Activated CD4-positive, CD25-positive, alpha-beta regulatory T cell treated with anti-CD3 and anti-CD28 coated beads, Interleukin-2, amount 50 U/mL, for 16 hours (primary cell): ENCODE data around the gene DIPK1A.
A peak's percentile ranks its signal among the peaks of the same experiment; 100 is the strongest.

Source experiments
- DNase-seq: peaks from one replicate; pipeline ENCODE4 v3.0.0-alpha.2; 2020; ENCODE audit warnings: low read depth, low spot score

Gene DIPK1A

DNA sequence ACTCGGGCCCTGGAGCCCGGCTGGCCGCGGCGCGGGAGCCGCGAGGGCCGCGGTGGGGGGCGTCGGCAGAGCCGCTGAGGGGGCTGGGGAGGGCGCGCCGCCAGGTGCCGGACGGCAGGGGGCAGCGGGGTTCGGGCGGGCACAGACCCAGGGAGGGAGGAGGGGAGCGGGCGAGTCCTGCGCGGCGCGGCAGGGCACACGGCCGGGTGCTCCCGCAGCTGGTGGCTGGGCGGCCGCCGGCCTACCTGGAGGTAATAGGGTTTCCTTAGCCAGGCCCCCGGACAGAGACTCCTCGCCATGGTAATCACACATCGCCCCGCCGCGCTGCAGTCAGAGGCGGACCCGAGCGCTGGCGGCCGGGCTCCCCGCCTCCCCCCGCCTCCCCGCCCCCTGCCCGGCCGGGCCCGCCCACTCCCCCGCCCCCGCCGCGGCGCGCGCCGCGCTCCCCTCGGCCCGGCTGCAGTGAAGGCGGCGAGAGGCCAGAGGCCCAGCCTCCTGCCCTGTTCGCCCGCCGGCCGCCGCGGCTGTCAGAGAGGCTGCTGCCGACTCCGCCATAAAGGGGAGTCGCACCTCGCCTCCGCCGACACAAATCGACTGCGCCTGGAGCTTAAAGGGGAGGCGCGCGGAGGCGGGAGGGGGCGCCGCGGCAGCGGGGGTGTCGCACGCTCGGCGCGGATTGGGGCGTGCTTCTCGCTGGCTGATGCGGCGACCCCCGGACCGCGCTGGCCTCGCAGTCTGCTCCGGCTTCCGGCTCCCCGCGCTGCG is at the start of gene DIPK1A:
Gene DIPK1A, minus strand, starts transcription at position 332 of the 765 bp plus-strand sequence. Its CDS starts 33 bp downstream, at position 299.
- DNase-seq = peak; percentile 55

DNA sequence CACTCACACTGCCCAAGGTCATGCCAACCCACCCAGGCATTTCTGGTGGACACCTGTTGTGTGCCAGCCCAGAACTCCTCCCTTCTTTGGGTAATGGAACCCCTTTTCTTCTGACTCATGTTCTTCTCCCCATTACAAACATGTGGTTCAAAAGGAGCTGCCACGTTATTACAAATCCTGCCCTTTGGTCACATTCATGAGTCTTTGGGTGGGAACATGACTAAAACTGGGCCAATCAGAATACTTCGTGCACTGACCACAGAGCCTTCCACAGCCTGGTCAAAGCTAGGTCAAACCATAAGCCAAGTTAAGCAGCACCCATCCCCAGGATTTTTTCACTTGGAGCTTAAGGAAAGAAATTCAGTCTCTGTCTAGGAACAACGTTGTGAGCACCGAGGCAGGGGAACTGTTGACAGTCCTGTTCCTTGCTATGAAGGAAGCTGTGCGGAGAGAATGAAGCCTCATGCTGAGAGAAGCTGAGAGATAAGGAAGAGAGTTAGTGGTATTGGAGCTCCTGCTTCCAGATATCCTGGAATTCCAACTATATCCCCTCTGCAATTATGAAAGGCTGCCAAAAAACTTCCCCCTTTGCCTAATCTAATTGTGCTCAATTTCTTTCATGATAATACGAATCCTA is 46.8 kb upstream of the DIPK1A start:
- DNase-seq = no peak

DNA sequence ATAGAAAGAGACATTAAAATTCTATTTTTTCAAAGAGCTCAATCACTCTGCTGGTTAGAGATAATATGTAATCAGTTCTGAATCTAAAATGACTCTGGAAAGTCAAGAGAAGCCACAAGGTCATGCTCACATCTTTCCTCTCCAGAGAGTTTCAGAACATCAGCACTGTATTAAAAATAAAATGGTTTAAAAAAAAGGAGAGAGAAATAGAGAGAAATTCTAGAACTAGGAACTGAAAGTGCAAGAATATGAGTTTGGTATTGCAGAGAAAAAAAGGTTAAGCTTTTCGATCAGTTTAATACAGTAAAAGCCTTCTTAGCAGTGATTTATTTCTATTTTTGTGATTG is 44.0 kb upstream of the DIPK1A start:
- no peak for DNase-seq

DNA sequence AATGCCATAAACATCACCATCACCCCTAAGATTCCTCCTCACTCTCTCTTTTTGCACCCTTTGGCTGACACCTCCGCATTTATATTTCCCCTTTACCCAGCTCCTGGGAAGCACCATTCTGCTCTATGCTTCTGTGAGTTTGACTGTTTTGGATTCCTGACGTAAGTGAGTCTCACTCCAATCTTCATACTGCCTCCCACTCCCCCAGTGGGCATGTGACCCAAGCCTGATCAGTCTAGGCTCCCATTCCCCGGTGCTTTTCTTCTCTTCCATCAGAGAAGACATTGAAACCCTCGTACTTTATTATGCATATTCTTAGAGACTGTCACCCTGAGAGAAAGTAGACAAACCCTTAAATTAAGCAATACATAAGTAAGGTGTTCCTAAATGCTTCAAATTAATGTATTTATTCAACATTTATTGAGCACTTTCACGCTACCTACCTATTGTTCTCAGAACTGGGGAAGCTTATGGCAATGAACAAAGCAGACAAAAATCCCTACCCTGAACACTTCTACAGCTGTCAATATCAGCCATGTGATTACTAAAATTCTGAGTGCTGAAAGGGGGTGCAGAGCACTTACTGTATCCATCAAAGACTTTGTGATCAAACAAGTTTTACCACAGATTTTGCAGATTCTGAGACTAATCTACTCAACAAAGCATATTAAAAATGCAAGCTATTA is 43.4 kb upstream of the DIPK1A start:
- no peak for DNase-seq

DNA sequence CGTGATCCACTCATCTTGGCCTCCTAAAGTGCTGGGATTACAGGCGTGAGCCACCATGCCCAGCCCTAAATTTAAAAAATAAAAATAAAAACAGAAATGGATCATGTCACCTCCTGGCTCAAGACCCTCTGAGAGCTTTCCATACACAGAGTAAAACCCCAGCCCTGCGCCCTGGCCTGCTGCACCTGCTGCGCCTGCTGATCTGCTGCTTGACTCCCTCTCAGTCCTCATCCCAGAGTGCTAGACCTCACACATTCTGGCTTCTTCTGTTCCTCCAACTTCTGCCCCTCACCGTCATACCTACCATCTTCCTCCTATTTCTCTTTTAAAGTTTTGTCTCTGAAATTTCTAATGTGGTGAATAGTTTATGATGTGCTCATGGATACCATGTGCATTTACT is 42.7 kb upstream of the DIPK1A start:
- DNase-seq = no peak

DNA sequence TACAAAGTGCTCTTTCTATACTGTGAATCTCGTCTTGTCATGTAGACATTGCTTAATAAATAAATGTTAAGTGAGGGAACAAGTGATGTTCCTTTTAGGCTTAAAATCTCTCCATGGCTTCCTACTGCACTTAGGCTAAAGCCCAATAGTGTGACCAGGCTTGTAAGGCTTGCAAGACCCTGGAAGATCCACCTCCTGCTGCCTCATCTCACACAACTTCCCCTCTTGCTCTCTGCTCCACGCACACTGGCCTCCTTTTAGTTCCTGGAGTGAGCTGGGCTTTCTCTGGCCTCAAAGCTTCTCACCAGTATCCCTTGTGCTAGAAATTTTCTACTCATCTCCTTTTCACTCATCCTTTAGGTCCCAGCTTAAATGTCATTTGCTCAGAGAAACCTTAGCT is 41.5 kb upstream of the DIPK1A start:
- DNase-seq = no peak

DNA sequence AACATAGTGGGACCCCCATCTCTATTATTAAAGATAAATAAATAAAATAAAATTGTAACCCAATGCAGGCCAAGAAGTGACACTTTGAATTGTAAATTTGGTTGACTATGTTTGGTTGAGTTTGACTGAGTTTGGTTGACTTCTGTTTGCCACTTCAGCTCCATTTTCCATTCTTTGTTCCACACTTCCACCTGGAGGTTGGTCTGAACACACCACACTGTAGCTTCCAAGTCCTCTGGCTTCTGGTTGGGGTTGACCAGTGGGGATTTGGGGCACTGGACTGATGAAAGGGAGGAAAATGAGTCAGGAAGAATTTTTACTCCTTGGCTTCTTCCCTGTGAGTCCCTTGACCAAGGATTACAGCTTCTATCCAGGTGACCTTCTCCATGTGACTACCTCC is 40.6 kb upstream of the DIPK1A start:
- no peak for DNase-seq

DNA sequence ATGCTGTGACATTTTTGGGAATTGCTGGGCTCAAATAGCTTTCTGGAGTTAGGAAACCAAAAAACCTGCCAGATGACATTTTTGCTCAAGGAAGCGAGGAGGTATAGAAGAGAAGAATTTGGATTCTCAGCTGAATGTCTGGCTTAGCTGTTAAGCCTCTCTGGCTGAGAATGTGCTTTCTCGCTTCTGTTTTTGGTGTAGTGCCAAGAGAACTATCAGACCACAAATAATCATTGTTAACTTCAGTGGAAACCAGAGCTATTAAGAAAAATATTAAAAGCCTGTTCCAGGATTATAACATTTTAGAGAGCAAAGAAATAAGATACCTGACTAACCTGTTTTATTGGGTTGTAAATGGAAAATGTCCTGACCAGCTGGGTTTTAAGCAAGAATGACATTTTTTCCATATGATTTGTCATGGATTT is 39.5 kb upstream of the DIPK1A start:
- no peak for DNase-seq

DNA sequence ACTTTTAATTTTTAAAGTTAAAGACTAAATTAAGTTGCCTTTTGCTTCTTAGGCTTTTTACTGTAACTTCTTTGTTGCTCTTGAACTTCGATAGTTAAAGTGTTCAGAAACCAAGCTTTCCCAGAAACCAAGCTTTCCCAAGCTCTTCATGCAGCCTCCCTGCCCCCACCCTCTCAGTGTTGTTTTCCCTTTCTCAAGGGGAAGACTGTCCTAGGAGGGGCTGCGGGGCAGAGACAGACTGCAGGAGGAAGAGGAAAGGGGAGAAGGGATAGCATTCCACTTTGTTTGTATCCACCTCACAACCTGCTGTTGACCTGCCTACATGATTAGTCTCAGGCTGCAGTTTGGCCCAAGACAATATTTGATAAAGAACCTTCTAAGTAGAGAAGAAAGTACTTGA is 39.0 kb upstream of the DIPK1A start:
- DNase-seq = no peak

DNA sequence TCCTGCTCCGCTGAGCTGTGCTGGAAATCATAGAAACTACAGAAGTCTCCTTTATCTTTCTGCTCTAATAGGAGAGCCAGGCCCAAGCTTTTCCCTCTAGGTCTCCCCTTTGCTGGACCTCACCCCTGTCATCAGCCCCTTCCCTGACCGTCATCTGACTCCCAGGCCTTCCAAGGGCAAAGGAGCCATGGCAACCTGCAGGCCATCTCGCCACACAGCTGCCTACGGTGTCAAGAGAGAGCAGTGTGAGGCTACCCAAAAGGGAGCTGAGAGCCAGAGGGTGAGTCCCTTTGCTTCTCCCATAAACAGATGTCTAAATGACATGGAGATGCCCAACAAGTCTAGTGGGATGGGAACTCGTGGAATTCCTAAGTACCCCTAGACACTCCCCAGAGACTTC is 37.6 kb upstream of the DIPK1A start:
- no peak for DNase-seq

DNA sequence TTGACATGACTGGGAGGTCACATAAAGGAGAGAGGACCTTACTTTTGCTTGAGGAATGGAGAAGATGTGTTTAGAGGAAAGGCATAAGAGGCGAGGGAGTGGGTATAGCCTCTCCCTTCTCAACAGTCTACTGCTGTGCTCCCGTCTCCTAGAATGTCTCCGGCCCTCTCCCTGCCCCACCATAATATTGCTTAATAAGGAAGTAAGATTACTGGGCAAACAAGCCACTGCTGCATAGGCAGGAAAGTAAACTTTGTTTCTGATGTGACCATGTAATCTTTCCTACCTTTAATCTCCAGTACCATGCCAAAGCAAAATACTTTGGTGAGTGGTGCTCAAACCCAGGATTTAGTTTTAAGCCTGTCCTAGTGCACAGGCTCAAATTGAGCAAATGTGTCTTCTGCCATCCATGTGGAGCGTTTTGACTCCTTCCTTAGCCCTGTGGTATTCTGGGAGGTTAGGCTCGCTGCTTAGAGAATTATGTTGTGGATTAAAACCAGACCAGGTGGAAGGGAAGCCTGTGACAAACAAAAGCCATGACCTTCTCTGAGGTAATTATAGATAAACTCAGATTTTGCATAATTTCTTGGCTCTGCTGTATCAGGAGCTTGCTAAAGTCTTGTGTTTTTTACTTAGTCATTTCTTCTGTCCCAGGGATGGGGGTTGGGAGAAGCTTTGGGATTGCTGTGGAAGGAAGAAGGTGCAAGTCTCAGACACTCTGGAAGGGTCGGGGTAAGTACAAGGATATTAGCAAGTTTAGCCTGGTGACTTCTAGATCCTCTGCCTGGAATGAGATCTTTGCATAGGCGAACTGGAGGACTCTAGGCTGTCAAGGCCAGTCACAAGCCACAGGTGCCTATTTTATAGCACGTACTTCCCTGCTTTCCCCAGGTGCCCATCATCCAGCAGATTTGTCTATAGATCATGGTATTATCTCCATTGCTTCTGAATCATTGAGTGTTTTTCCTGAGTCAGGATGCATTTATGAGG is 34.5 kb upstream of the DIPK1A start:
- no peak for DNase-seq

DNA sequence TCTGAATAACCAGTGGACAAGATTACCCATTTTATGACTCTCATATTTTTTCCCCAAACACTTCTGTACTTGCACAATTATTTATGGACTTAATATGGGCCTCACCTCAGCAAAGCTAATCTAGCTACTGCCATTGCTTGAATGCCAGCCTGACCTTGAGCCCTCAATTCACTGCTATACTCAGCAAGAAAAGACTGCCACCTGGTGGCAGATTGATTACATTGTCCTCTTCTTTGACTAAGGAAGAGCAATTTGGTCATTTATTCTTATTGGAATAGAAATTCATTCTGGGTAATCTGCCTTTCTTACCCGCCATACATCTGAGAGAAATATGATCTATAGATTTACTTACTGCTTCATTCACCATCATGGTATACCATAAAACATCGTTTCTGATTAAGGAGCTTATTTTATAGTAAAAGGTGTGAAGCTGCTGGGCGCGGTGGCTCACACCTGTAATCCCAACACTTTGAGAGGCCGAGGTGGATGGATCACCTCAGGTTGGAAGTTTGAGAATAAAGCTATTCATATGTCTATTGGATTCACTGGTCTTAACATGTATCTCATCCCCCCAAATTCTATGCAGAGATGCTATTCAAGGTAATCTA is 32.9 kb upstream of the DIPK1A start:
- DNase-seq = peak; percentile 73

DNA sequence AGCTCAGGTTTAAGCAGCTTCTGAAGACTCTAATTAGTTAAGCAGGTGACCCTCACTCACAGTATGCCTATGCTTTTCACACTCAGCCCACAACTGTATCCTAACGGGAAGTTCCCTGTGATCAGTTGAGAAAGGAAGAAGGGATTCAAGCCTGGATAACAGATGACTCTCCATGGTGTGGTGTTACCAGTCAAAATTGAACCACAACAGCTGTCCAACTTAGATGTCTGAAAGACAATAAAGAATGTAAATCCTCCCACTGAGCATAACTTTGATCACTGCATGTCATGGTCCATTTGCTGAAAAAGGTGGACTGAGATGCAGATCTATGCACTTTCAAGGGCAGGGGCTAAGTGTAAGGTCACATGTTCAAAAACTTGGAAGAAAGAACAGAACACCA is 32.3 kb upstream of the DIPK1A start:
- DNase-seq = no peak

DNA sequence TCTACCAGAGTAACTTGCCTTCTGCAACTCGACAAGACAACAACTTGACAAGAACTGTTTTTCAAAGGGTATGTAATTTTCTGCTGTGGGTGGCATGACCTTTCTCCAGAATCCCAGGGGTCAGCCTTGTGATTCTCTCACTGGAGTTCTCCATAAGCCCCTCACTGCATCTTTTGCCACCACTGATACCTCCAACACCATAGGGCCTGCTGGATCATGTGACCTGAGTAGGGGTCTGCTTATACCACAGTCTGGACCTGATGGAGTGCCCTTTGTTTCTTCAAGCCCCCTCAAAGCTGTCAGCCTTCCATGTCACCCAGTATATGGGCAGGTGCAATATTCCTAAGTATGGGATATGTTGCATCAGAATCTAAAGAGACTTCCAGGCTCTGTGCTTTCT is 31.6 kb upstream of the DIPK1A start:
- DNase-seq = no peak

DNA sequence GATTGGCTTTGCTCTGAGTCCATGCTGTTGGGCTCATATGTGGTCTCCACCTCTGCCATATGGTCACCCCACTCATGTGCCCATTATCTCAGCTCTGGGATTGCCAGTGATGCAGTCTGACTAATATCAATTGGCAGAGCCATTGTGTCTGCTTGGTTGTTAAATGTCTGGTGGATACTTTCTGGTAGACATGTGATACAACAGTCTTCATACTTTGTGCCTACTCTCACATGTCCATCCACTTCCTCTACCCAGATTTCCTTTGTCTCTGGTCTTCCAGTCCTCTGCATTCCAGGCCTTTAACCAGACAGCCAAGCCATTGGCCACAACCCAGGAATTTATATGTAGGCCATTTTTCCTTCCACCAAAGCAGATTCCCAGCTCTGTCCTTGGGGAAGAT is 30.8 kb upstream of the DIPK1A start:
- no peak for DNase-seq

DNA sequence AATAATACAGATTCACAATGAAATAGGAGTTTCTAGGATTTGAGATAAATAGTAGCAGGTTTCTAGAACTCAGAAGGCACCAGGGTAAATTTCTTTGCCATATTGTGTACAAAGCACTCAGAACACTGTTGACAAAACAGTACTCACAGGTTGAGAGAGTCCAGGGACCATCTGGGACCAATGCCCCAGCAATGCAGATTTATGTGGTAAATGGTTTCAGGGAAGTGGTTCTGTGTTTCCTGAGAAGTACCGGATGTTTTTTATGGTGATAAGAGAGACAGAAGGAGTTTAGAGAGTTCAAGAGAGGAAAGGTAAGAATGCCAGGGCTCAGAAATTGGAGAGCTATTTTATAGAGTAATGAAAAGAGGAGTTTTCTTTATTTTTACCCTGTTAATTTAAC is 29.6 kb upstream of the DIPK1A start:
- no peak for DNase-seq

DNA sequence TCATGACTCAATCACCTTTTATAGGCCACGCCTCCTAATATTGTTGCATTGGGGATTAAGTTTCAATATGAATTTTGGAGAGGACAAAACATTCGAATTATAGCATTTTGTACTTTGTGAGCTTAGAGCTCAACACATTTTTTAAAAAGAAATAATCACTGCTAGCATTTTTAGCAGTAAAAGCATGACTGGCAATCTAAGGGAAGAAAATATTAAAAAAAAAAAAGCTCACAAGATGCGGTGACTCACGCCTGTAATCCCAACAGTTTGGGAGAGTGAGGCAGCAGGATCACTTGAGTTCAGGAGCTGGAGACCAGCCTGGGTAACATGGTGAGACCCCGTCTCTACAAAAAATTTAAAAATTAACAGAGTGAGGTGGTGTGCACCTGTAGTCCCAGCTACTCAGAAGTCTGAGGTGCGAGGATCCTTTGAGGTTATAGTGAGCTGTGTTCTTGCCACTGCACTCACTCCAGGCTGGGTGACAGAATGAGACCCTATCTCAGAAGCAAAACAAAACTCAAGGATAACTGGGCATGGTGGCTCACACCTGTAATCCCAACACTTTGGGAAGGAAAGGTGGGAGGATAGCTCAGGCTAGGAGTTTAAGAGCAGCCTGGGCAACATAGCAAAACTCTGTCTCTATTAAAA is 28.8 kb upstream of the DIPK1A start:
- no peak for DNase-seq

DNA sequence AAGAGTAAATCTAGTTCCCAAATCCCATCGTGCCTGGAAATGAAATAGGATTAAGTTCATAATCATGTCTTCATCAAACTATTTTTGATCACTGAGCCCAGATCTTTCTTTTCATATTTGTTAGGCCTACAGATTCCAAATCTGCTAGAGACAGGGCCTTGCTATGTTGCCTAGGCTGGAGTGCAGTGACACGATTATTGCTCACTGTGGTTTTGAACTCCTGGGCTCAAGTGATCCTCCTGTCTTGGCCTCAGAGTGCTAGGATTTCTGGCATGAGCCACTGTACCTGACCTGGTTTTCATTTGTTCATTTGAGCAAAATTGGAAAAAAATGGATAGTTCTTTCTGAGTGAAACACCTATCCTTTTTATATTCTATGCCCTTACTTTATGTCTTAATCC is 28.0 kb upstream of the DIPK1A start:
- DNase-seq = no peak

DNA sequence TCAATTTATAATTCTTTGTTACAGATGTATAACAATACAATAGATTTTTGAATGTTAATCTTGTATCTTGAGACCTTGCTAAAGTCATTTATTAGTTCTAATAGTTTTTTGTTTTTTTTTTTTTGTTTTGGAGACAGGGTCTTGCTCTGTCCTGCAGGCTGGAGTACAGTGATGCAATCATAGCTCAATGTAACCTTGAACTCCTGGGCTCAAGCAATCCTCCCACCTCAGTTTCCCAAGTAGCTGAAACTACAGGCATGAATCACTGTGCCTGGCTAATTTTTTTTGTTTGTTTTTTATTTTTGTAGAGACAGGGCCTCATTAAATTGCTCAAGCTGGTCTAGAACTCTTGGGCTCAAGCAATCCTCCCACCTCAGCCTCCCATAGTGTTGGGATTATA is 26.2 kb upstream of the DIPK1A start:
- DNase-seq = no peak

DNA sequence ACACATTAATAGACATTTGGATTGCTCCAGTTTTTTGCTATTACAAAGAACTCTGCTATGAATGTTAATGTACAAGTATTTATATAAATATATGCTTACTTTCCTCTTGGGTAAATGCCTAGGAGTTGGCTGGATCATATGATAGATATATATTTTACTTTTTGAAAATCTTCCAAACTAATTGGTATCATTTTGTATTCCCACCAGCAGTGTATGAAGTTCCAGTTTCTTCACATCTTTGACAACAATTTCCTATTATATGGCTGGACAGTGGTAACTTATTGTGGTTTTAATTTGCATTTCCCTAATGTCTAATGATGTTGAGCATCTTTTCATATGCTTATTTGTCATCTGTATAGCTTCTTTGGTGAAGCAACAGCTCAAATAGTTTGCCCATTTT is 23.8 kb upstream of the DIPK1A start:
- DNase-seq = no peak
